ENCODE results near the gene FXYD6.

The FXYD6 gene

DNA sequence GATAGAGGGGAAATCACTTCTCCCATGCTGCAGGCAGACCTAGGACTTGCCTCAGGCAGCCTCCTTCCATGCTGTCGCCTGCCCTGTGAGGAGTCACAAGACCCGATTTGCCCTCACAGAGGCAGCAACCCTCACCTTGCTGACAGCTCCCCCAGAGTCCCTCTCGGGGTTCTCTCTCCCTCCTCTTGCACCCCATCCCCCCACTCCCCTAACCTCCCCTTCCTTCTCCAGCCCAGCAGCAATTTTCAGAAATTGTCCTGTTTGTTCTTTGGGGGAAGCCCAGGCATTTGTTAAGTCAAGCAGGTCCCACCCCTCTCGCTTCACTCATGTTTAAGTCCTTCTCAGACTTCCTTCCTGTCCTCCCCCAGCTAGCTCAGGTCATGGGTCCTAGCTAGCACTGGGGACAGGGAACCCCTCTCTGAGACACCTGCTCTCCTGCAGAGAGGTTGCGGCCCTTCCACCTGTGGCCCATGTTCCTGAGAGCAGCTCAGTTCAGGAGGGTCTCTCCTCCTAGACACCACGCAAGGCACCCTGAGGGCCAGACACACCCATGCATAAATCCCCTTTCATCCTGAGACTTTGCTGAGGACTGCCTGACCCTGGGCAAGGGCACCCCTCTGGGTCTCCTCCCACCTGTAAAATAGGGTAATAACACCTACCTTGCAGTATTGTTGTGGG is 45.6 kb downstream of the FXYD6 start:
- TF ChIP-seq, protein P1, sequence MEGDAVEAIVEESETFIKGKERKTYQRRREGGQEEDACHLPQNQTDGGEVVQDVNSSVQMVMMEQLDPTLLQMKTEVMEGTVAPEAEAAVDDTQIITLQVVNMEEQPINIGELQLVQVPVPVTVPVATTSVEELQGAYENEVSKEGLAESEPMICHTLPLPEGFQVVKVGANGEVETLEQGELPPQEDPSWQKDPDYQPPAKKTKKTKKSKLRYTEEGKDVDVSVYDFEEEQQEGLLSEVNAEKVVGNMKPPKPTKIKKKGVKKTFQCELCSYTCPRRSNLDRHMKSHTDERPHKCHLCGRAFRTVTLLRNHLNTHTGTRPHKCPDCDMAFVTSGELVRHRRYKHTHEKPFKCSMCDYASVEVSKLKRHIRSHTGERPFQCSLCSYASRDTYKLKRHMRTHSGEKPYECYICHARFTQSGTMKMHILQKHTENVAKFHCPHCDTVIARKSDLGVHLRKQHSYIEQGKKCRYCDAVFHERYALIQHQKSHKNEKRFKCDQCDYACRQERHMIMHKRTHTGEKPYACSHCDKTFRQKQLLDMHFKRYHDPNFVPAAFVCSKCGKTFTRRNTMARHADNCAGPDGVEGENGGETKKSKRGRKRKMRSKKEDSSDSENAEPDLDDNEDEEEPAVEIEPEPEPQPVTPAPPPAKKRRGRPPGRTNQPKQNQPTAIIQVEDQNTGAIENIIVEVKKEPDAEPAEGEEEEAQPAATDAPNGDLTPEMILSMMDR (IDR thresholded peaks at IDR 0.05; ENCODE audit: borderline replicate concordance, insufficient read depth, low read depth, low read length): no peak
- H3K4me3 ChIP-seq (ENCODE audit: low read depth, low read length): no peak overlapping the region

DNA sequence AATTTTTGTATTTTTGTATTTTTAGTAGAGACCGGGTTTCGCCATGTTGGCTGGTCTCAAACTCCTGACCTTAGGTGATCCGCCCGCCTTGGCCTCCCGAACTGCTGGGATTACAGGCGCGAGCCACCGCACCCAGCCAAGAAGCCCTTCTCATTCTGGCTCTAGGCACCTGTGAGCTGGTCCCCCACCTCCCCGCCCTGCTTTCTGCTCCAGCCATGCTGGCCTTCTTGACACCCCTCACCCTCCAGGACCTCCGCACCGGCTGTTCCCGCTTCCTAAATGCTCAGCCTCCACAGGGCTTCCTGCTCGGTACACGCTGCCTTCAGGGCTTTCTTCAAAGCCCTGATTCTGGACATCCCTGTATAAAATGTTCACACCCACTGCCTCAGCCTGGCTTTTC is 46.4 kb downstream of the FXYD6 start:
- TF ChIP-seq, protein P1 (IDR thresholded peaks at IDR 0.05; ENCODE audit: borderline replicate concordance, insufficient read depth, low read depth, low read length): no peak
- H3K4me3 ChIP-seq (ENCODE audit: low read depth, low read length): no peak overlapping the region

DNA sequence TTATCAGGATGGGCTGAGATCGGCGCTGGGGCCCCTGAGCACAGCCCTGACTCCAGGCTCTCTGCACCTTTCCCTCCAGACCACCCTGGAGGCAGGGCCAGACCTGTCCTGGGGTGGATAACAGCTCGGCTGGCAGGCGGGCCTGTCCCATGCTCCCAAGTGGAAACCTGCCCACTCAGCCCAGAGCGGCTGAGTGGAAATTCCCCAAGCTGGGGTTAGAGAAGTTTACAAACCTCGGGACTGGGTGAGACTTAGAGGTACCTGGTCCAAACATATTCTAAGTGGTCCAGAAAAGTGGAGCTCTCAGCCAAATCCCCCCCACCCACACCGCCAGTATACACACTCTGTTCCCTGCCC is 47.1 kb downstream of the FXYD6 start:
- TF ChIP-seq, protein P1 (IDR thresholded peaks at IDR 0.05; ENCODE audit: borderline replicate concordance, insufficient read depth, low read depth, low read length): no peak
- H3K4me3 ChIP-seq (ENCODE audit: low read depth, low read length): no peak overlapping the region

DNA sequence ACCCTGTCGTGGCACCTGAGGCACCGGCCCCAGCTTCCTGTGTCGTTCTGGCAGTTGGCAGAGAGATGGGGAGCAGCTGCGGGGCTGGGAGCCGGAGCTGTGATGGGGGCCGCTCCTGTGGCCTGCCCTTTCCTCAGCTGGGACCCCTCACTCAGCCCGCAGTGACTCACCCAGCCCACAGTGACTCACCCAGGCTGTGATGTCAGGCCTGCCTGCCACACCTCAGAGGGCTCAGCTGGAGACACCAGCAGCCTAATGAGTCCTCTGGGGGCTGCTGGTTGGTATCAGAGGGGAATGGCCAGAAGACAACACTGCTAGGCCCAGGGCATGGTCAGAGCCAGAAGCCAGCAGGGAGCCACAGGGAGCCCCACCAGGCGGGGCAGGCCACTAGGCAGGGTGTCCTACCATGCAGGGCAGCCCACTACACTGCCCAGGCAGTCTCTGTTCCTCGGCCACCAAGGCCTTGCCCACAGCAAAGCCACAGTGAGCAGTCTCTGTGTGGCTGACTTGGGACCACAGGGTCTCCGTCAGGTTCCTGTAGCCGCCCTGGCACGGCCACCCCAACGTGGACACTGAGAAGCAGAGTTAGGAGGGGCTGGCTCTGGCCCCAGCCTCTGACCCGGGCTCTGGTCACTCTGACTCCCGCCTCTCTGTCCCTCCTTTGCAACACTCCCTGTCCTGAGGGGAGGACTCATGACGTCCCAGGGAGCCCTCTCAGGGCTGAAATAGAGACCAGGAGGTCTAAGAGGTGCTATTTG is 47.7 kb downstream of the FXYD6 start:
- H3K4me3 ChIP-seq (ENCODE audit: low read depth, low read length): no peak overlapping the region
- TF ChIP-seq, protein P1 (IDR thresholded peaks at IDR 0.05; ENCODE audit: borderline replicate concordance, insufficient read depth, low read depth, low read length): no peak

DNA sequence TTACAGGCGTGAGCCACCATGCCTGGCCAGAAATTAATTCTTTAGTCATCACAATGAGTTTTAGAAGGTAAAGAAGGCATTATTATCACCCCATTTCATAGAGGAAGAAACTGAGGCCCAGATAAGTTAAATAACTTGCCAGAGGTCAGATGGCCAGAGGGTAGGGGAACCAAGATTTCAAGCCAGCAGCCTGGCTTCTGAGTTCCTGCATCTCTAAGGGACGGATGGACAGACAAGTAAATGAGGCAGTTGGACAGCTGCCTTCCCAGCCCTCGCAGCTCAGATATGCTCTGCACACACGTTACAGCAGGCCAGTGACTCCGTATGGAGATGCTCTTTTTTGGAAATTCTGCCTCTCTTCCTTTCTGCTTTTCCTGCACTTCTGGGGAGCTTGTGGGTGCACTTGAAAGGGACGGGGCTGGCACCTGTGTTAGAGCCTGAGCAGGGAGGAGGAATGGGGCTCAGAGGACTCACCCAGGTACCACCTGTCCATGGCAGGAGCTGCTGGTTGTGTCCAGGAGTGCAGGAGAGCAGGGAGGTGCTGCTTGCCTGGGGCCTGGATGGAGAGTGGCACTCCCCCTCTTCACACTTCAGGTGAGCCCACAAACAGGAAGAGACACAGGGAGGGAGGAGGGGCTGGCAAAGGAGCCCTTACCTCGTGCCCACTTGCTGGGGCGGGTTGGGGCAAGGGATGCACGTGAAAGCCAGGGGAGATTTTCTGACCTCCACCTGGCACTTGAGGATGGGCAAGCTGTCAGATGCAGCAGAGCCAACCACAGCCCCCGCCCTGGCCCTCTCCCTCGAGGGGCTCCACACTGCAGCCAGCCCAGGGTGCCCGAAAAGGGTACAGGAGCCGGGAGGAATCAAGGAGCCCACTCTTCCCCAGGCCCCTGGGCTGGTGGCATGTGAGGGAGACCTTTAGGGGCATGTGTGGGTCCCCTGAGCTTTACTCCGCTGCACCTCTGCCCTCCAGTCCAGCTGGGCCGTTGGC is 48.6 kb downstream of the FXYD6 start:
- H3K4me3 ChIP-seq (ENCODE audit: low read depth, low read length): no peak overlapping the region
- TF ChIP-seq, protein P1 (IDR thresholded peaks at IDR 0.05; ENCODE audit: borderline replicate concordance, insufficient read depth, low read depth, low read length): no peak

DNA sequence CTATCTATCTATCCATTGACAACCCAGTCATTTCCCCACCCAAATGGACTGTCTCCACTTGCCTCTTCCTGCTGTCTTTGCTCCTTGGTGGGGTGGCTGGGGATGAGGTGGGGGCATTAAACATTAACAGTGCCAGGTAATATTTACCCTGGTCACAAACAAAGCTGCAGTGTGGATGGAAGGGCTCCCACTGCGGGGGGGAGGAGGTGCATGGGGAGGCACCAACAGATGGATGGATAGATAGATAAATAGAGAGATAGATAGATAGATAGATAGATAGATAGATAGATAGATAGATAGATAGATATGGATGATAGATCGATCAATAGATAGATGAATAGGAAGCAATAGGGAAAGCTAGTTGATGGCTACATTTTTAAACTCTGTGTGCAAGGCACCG is 49.6 kb downstream of the FXYD6 start:
- no peak overlapping the region for H3K4me3 ChIP-seq (ENCODE audit: low read depth, low read length)

More for the DNA sequence above, 49.6 kb downstream of the FXYD6 start:
- TF ChIP-seq, protein P1 (IDR thresholded peaks at IDR 0.05; ENCODE audit: borderline replicate concordance, insufficient read depth, low read depth, low read length): no peak
